ENCODE measurements around the gene MAD2L2. TPM values are rescaled to one million over a fixed set of nuclear protein-coding genes. Genes with fewer than 3 reads are reported as not detected.

MAD2L2 gene
- total RNA-seq, 1 experiment from 2014 or later, result 84.8 TPM

DNA sequence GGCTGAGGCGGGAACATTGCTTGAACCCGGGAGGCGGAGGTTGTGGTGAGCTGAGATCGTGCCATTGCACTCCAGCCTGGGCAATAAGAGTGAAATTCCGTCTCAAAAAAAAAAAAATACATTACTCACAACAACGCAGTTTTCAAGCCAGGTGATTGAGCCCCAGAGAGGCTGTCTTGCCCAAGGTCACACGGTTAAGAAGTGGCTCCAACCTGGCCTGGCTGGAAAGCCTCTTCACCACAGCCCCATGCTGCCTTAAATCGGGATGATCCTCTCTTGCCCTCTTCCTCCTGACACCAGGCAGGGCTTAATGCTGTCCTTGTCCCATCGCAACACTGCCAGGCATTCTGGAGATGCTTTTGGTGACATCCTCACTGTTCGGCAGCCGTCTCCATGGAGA lies 32.1 kb upstream of the MAD2L2 start:
- ATAC-seq, result no peak
- in situ Hi-C loops (cut with HindIII; ENCODE audit: low pct_unique_long_range_greater_than_20kb, low sequenced_read_pairs), result no loop called here
- CTCF ChIA-PET, result no interaction called here

DNA sequence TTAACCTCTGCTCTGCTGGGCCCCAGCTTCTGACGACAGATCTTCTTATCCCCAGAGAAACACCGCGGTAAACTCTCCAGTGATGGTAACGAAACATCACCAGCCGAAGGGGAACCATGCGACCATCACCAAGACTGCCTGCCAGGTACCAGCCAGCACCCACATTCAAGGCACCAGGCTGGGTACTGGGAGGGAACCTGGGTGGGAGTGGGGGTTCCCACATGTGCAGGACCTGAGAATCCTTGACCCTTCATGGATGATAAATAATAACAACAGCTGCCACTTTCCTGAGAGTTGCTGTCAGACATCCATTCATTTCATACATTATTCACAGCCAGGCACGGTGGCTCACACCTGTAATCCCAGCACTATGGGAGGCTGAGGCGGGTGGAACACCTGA lies 31.3 kb upstream of the MAD2L2 start:
- Histone ChIP-seq H3K4me1 (ENCODE audit: control insufficient read depth, insufficient read depth, low read length) (peaks cover 11% of the 10 kb centered on the region), H3K36me3 (ENCODE audit: control insufficient read depth, insufficient read depth, low read length) (no peaks in the 10 kb centered on the region), H3K27ac (ENCODE audit: low read length) (no peak overlapping the region), H3K9me3 (ENCODE audit: control insufficient read depth, insufficient read depth, low read depth, low read length) (no peaks in the 10 kb centered on the region), H3K4me3 (ENCODE audit: low read depth in 2 of 2, low read length in 2 of 2) (no peak overlapping the region), H3K27me3 (ENCODE audit: control insufficient read depth, insufficient read depth, low read length) (no peaks in the 10 kb centered on the region)
- ChIA-PET POLR2A (no interaction called here), CTCF (no interaction called here)
- intact Hi-C loops (cut with micrococcal nuclease; ENCODE audit: unreplicated experiment) (no loop called here), in situ Hi-C loops (cut with HindIII; ENCODE audit: low pct_unique_long_range_greater_than_20kb, low sequenced_read_pairs) (no loop called here)
- no peak for TF ChIP-seq SIN3A (IDR thresholded peaks at IDR 0.05; ENCODE audit: borderline replicate concordance, insufficient read depth, low read depth, low read length)
- TF ChIP-seq, protein P1, sequence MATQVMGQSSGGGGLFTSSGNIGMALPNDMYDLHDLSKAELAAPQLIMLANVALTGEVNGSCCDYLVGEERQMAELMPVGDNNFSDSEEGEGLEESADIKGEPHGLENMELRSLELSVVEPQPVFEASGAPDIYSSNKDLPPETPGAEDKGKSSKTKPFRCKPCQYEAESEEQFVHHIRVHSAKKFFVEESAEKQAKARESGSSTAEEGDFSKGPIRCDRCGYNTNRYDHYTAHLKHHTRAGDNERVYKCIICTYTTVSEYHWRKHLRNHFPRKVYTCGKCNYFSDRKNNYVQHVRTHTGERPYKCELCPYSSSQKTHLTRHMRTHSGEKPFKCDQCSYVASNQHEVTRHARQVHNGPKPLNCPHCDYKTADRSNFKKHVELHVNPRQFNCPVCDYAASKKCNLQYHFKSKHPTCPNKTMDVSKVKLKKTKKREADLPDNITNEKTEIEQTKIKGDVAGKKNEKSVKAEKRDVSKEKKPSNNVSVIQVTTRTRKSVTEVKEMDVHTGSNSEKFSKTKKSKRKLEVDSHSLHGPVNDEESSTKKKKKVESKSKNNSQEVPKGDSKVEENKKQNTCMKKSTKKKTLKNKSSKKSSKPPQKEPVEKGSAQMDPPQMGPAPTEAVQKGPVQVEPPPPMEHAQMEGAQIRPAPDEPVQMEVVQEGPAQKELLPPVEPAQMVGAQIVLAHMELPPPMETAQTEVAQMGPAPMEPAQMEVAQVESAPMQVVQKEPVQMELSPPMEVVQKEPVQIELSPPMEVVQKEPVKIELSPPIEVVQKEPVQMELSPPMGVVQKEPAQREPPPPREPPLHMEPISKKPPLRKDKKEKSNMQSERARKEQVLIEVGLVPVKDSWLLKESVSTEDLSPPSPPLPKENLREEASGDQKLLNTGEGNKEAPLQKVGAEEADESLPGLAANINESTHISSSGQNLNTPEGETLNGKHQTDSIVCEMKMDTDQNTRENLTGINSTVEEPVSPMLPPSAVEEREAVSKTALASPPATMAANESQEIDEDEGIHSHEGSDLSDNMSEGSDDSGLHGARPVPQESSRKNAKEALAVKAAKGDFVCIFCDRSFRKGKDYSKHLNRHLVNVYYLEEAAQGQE (IDR thresholded peaks at IDR 0.05; ENCODE audit: insufficient read depth in 1 of 2, low read depth in 2 of 2, low read length in 1 of 2), result no peak
- TF ChIP-seq POLR2AphosphoS5 (IDR thresholded peaks at IDR 0.05; ENCODE audit: low read depth, low read length), result no peak
- TF ChIP-seq, protein P2, sequence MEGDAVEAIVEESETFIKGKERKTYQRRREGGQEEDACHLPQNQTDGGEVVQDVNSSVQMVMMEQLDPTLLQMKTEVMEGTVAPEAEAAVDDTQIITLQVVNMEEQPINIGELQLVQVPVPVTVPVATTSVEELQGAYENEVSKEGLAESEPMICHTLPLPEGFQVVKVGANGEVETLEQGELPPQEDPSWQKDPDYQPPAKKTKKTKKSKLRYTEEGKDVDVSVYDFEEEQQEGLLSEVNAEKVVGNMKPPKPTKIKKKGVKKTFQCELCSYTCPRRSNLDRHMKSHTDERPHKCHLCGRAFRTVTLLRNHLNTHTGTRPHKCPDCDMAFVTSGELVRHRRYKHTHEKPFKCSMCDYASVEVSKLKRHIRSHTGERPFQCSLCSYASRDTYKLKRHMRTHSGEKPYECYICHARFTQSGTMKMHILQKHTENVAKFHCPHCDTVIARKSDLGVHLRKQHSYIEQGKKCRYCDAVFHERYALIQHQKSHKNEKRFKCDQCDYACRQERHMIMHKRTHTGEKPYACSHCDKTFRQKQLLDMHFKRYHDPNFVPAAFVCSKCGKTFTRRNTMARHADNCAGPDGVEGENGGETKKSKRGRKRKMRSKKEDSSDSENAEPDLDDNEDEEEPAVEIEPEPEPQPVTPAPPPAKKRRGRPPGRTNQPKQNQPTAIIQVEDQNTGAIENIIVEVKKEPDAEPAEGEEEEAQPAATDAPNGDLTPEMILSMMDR (IDR thresholded peaks at IDR 0.05), result no peak
- TF ChIP-seq TCF7L2 (IDR thresholded peaks at IDR 0.05; ENCODE audit: low read depth, low read length), result no peak
- ATAC-seq (no peak), DNase-seq (ENCODE audit: low read depth, low spot score) (no peak)
- no TSS peak for BruUV-seq (replicated peaks)

More for the DNA sequence above, 32.1 kb upstream of the MAD2L2 start:
- POLR2A ChIA-PET, result no interaction called here
- peaks cover 3% of the 10 kb centered on the region; the same call in 1 of the 2 replicates for H3K4me1 ChIP-seq (ENCODE audit: control insufficient read depth, insufficient read depth, low read length)
- intact Hi-C loops (cut with micrococcal nuclease; ENCODE audit: unreplicated experiment), result no loop called here
- no TSS peak for BruUV-seq (replicated peaks)
- no peaks in the 10 kb centered on the region for H3K9me3 ChIP-seq (ENCODE audit: control insufficient read depth, insufficient read depth, low read depth, low read length)
- TF ChIP-seq TCF7L2 (IDR thresholded peaks at IDR 0.05; ENCODE audit: low read depth, low read length) (no peak), SIN3A (IDR thresholded peaks at IDR 0.05; ENCODE audit: borderline replicate concordance, insufficient read depth, low read depth, low read length) (no peak), POLR2AphosphoS5 (IDR thresholded peaks at IDR 0.05; ENCODE audit: low read depth, low read length) (no peak)
- TF ChIP-seq, protein P2 (IDR thresholded peaks at IDR 0.05), result no peak
- TF ChIP-seq, protein P1 (IDR thresholded peaks at IDR 0.05; ENCODE audit: insufficient read depth in 1 of 2, low read depth in 2 of 2, low read length in 1 of 2), result no peak
- no peaks in the 10 kb centered on the region for H3K36me3 ChIP-seq (ENCODE audit: control insufficient read depth, insufficient read depth, low read length)
- DNase-seq (ENCODE audit: low read depth, low spot score), result no peak
- H3K27me3 ChIP-seq (ENCODE audit: control insufficient read depth, insufficient read depth, low read length), result no peaks in the 10 kb centered on the region
- no peak overlapping the region for H3K27ac ChIP-seq (ENCODE audit: low read length)
- H3K4me3 ChIP-seq (ENCODE audit: low read depth in 2 of 2, low read length in 2 of 2), result no peak overlapping the region

Measured in Panc1 (cell line).